Hematopoietic multipotent progenitor cell treated with erythropoietin and hydrocortisone succinate and interleukin-3 and kit ligand, for 17 days (in vitro differentiated cells): ENCODE measurements around the gene SMIM11.
"Not testable (repeated sequence)": the region's sequence is repeated elsewhere in the genome, so short reads cannot be mapped to it uniquely, and the experiment has no call there.

Experiments used
- DNase-seq: peaks from one replicate; pipeline ENCODE4 v3.0.0-alpha.2; 2015; ENCODE audit warnings: low spot score

Gene SMIM11

GRCh38 chr21:34423805-34424204, 48.5 kb downstream of the SMIM11 start, which contains the start of gene SMIM34:
Gene SMIM34 (minus strand): TSS chr21:34423951. CDS start chr21:34423839, 112 bp downstream.
- DNase-seq, result not testable (repeated sequence)

DNA sequence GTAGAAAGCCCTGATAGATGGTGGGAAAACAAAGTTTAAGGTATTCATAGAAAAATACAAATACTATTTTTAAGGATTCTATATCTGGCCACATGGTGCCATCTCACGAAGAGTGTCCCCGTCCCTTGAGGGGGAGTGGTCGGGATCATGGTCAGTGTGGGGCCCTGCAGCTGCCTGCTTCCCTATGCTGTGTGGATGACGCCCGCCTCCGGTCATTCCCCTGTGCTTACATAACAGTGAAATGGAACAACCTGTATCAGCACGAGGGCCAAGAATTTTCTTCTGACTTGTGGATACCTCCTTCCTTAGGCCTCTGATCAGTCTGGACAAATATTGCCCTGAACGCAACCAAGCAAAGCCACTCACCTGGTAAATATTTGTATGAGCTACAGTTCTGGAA, 52.0 kb downstream of the SMIM11 start:
- not testable (repeated sequence) for DNase-seq

GRCh38 chr21:34428441-34428840, 53.1 kb downstream of the SMIM11 start:
- not testable (repeated sequence) for DNase-seq

GRCh38 chr21:34429710-34430109, 54.4 kb downstream of the SMIM11 start:
- DNase-seq, result not testable (repeated sequence)
